GM06990 (cell line): ENCODE results near the gene DNASE1.
"Not testable (repeated sequence)": the region's sequence is repeated elsewhere in the genome, so short reads cannot be mapped to it uniquely, and the experiment has no call there.

Experiments used
- DNase-seq: peaks from one replicate; pipeline ENCODE4 v3.0.0-alpha.2; 2011; ENCODE audit not compliant: insufficient read length; ENCODE audit errors: extremely low read depth
- H3K27me3 ChIP-seq: replicated peaks from 2 replicates; pipeline ENCODE4 v1.6.0; 2011; ENCODE audit warnings: low read length; ENCODE audit not compliant: control insufficient read depth, insufficient read depth
- H3K36me3 ChIP-seq: 2 replicates; pipeline ENCODE4 v1.5.1; 2011; ENCODE audit warnings: low read length; ENCODE audit not compliant: control insufficient read depth, insufficient read depth
- H3K4me3 ChIP-seq: replicated peaks from 2 replicates; pipeline ENCODE4 v1.5.1; 2011; ENCODE audit warnings: low read depth, mild to moderate bottlenecking, control low read depth, low read length
- CTCF ChIP-seq: IDR thresholded peaks from 2 replicates; pipeline ENCODE4 v1.5.1; 2011; ENCODE audit warnings: low read length, control low read depth, mild to moderate bottlenecking, inconsistent platforms; ENCODE audit not compliant: insufficient read depth, poor library complexity, severe bottlenecking

The DNASE1 gene, protein sequence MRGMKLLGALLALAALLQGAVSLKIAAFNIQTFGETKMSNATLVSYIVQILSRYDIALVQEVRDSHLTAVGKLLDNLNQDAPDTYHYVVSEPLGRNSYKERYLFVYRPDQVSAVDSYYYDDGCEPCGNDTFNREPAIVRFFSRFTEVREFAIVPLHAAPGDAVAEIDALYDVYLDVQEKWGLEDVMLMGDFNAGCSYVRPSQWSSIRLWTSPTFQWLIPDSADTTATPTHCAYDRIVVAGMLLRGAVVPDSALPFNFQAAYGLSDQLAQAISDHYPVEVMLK

GRCh38 chr16:3654249-3654991 is at the start of gene DNASE1:
TSS of gene DNASE1 (plus strand) at chr16:3654691. CDS start at chr16:3655374, 683 bp downstream.
- Histone ChIP-seq H3K36me3 (peaks cover 33% of the 10 kb centered on the region), H3K27me3 (no peaks in the 10 kb centered on the region), H3K4me3 (no peak within 1 kb of the TSS)
- DNase-seq, result peak; percentile 50
- TF ChIP-seq CTCF, result peak; percentile 91

DNA sequence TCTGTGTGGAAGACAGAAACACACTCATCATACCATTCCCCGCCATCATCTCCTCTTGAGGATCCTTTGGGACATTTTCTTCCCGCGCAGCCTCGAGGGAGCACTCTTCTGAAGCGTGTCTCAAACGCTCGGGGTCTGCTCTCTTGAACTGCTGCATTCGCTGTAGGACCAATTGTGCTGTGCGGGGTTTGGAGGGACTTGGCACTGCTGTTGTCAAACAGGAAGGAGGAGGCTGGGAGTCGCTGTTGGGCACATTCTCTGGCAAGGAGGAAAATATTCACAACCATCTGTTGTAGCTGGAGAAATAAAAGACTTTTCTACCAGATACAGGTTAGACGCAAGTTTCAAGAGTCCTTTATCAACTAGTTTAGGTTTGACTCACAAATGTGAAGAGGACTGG is 48.0 kb upstream of the DNASE1 start:
- Histone ChIP-seq H3K27me3 (no peaks in the 10 kb centered on the region), H3K36me3 (peaks cover 2% of the 10 kb centered on the region), H3K4me3 (no peak overlapping the region)
- no peak for TF ChIP-seq CTCF
- DNase-seq, result no peak

GRCh38 chr16:3607161-3607560 is 47.3 kb upstream of the DNASE1 start:
- Histone ChIP-seq H3K4me3 (no peak overlapping the region), H3K36me3 (peaks cover 2% of the 10 kb centered on the region; the same call in 1 of the 2 replicates), H3K27me3 (no peaks in the 10 kb centered on the region)
- TF ChIP-seq CTCF, result no peak
- DNase-seq, result no peak

- no peak for TF ChIP-seq CTCF
- no peak for DNase-seq
- Histone ChIP-seq H3K4me3 (no peak overlapping the region; the same call in 1 of the 2 replicates), H3K36me3 (peaks cover 2% of the 10 kb centered on the region; the same call in 1 of the 2 replicates), H3K27me3 (no peaks in the 10 kb centered on the region)
Measured at GRCh38 chr16:3607634-3608033, 46.9 kb upstream of the DNASE1 start.

DNA sequence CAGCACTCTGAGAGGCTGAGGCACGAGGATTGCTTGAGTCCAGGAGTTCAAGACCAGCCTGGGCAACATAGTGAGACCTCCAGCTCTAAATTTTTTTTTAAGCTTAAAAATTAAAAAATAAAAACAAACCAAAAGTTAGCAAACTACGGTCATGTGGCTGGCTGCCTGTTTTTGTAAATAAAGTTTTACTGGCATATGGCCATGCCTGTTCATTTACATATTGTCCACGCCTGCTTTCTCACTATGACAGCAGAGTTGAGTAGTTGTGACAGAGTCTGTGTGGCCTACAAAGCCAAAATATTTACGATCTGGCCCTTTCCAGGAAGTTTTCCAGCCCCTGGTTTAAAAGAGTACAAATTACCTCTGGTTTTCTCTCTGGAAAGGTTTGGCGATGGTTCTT is 46.4 kb upstream of the DNASE1 start:
- Histone ChIP-seq H3K36me3 (peaks cover 2% of the 10 kb centered on the region; the same call in 1 of the 2 replicates), H3K27me3 (no peaks in the 10 kb centered on the region), H3K4me3 (no peak overlapping the region)
- TF ChIP-seq CTCF, result no peak
- no peak for DNase-seq

GRCh38 chr16:3608976-3609375 is 45.5 kb upstream of the DNASE1 start:
- H3K4me3 ChIP-seq, H3K36me3 ChIP-seq, DNase-seq, H3K27me3 ChIP-seq: not testable (repeated sequence)
